HEK293 (cell line): ENCODE data around the gene B4GALT1.

ENCODE experiments used
- CTCF ChIP-seq: fragments of 450-650 bp; formaldehyde crosslinking; IDR thresholded peaks from 2 replicates; pipeline ENCODE4 v1.5.1; 2016; ENCODE audit warnings: missing biosample characterization, missing genetic modification characterization
- ZFP37 ChIP-seq: fragments of 450-650 bp; formaldehyde crosslinking; IDR thresholded peaks from 2 replicates; pipeline ENCODE4 v1.5.1; 2016; ENCODE audit warnings: missing biosample characterization, missing genetic modification characterization
- ZNF423 ChIP-seq: fragments of 450-650 bp; formaldehyde crosslinking; IDR thresholded peaks from 2 replicates; pipeline ENCODE4 v1.5.1; 2016; ENCODE audit warnings: missing biosample characterization, missing genetic modification characterization

GRCh38 chr9:33097192-33097591 lies 69.9 kb downstream of the B4GALT1 start:
- no peak for TF ChIP-seq ZNF423 (tag by site-specific recombination)
- TF ChIP-seq CTCF (tag by site-specific recombination): no peak
- TF ChIP-seq ZFP37 (tag by site-specific recombination): no peak
